NT2/D1 (cell line): Measurements from ENCODE around the gene MC2R.

Experiments
- SUZ12 ChIP-seq: IDR thresholded peaks from 2 replicates; pipeline ENCODE4 v1.6.1; 2011; ENCODE audit not compliant: insufficient read length, insufficient read depth; ENCODE audit errors: extremely low read depth
- YY1 ChIP-seq: IDR thresholded peaks from 2 replicates; pipeline ENCODE4 v1.6.1; 2011; ENCODE audit not compliant: insufficient read length, insufficient read depth

- TF ChIP-seq YY1 (no peak), SUZ12 (no peak)
Measured at GRCh38 chr18:13877157-13877556, 38.2 kb downstream of the MC2R start.
